Spleen (tissue), 11 donors: ENCODE results near the gene OR56A4. TPM values are rescaled to one million over a fixed set of nuclear protein-coding genes. Genes with fewer than 3 reads are reported as not detected.
A peak's percentile ranks its signal among the peaks of the same experiment; 100 is the strongest.

Source experiments
- DNase-seq: peaks from one replicate; pipeline ENCODE4 v3.0.0-alpha.2; 2020
- H3K27ac ChIP-seq, 8 donors: fragments of 200-600 bp; sonication (generic) in 7 of 8; 1 replicate in 4 of 8; 2 replicates in 4 of 8; pipeline versions ENCODE4 v1.5.0 to v1.8.0; 2016 to 2021; ENCODE audit warnings: inconsistent platforms in 4 of 8, mild to moderate bottlenecking in 4 of 8, moderate library complexity in 1 of 8
- H3K27me3 ChIP-seq, 7 donors: fragments of 200-600 bp; sonication (generic) in 6 of 7; replicated peaks in 1 of 7; 1 replicate in 4 of 7; 2 replicates in 3 of 7; pipeline versions ENCODE4 v1.5.0 to v1.8.0; 2016 to 2021; ENCODE audit warnings: inconsistent platforms in 3 of 7, mild to moderate bottlenecking in 1 of 7
- H3K36me3 ChIP-seq, 6 donors: fragments of 200-600 bp; sonication (generic) in 5 of 6; 1 replicate in 4 of 6; 2 replicates in 2 of 6; pipeline versions ENCODE4 v1.5.0 to v1.8.0; 2016 to 2021; ENCODE audit warnings: inconsistent platforms in 2 of 6
- H3K4me1 ChIP-seq, 6 donors: fragments of 200-600 bp; sonication (generic) in 5 of 6; 1 replicate in 3 of 6; 2 replicates in 3 of 6; pipeline versions ENCODE4 v1.5.0 to v1.8.0; 2016 to 2021; ENCODE audit warnings: inconsistent platforms in 3 of 6
- H3K4me3 ChIP-seq, 8 donors: fragments of 200-600 bp; sonication (generic) in 7 of 8; 1 replicate in 4 of 8; 2 replicates in 4 of 8; pipeline versions ENCODE4 v1.5.0 to v1.8.0; 2016 to 2021; ENCODE audit warnings: inconsistent platforms in 4 of 8, mild to moderate bottlenecking in 4 of 8, moderate library complexity in 2 of 8
- H3K9me3 ChIP-seq, 8 donors: fragments of 200-600 bp; sonication (generic) in 7 of 8; 1 replicate in 4 of 8; 2 replicates in 4 of 8; pipeline versions ENCODE4 v1.5.0 to v1.8.0; 2016 to 2021; ENCODE audit warnings: inconsistent platforms in 4 of 8
- CTCF ChIP-seq, 11 experiments: fragments of 200-600 bp in 7 of 11; fragments of 450-650 bp in 4 of 11; sonication (generic) in 4 of 11; IDR thresholded peaks in 8 of 11; conservative IDR thresholded peaks in 3 of 11; 1 replicate in 7 of 11; 2 replicates in 4 of 11; pipeline versions ENCODE4 v1.4.0 to v1.8.0; 2016 to 2021; ENCODE audit warnings: antibody characterized with exemption in 11 of 11, inconsistent platforms in 4 of 11, mild to moderate bottlenecking in 1 of 11
- POLR2A ChIP-seq, 3 donors: fragments of 450-650 bp; IDR thresholded peaks; one replicate each; pipeline ENCODE4 v1.5.1; 2017; ENCODE audit warnings: antibody characterized with exemption in 3 of 3, mild to moderate bottlenecking in 1 of 3
- POLR2AphosphoS5 ChIP-seq, 3 donors: sonication (generic); formaldehyde crosslinking; IDR thresholded peaks; one replicate each; pipeline ENCODE4 v1.5.1; 2017; ENCODE audit warnings: antibody characterized with exemption in 3 of 3
- WGBS, 5 donors: extraction: QIAGEN DNeasy Blood & Tissue Kit in 3 of 5; methylation state at CpG; one replicate each; pipeline versions ENCODE4 v1.1.5 to v1.1.7; 2013 to 2018; 5-methylcytosine and 5-hydroxymethylcytosine counted together
- intact Hi-C: fragments of 100-400 bp; cut with DNase I; formaldehyde crosslinking; loops from one replicate; pipeline ENCODE4 v1.15.0; 2023; ENCODE audit warnings: low total_unique reads
- polyA plus RNA-seq, 3 donors: library from polyadenylated mRNA; stranded (reverse); fragments of 200-250 nt; gene quantifications; one replicate each; pipeline ENCODE4 v1.2.1, GENCODE V29; 2013
- total RNA-seq, 7 donors: library from RNA; depleted of rRNA in 3 of 7; stranded (reverse); fragments of >200 nt in 3 of 7; fragmentation: NEBNext Ultra II Directional in 4 of 7; extraction: Animal tissue kit (Norgen Biotek cat#: 25700) in 4 of 7; gene quantifications; one replicate each; pipeline versions ENCODE4 v1.1.0 to v1.2.1, GENCODE V29; 2016 to 2021
- donor health status: healthy with polysubstance abuse.
- donor health status: DM: no; HTN: no; CAD: no; lungs with moderate emphysema.
- donor health status: DM: no; HTN: no; CAD: no.
- donor health status: Bipolar disorder and iron deficiency.
- donor health status: healthy.
- donor health status: DM: no; HTN: no; CAD: no.
- donor health status: DM: yes; HTN: yes; CAD: no.

The OR56A4 gene
- total and polyA plus RNA-seq, 10 donors = 0.07 to 0.11 TPM; not detected in 8

GRCh38 chr11:5994791-5995190 is 12.0 kb downstream of the OR56A4 start:
- Histone ChIP-seq H3K9me3 (no peaks in the 10 kb centered on the region), H3K27ac (no peak overlapping the region), H3K27me3 (peaks cover 0 to 9% (median 0%) of the 10 kb centered on the region in 7 donors), H3K4me3 (no peak overlapping the region), H3K4me1 (no peaks in the 10 kb centered on the region), H3K36me3 (no peaks in the 10 kb centered on the region)
- intact Hi-C loops = no loop called here
- TF ChIP-seq POLR2AphosphoS5 (IDR thresholded peaks at IDR 0.05) (no peak), POLR2A (IDR thresholded peaks at IDR 0.05) (no peak), CTCF (IDR thresholded peaks at IDR 0.05 in 8 of 11, conservative IDR thresholded peaks at IDR 0.05 in 3 of 11) (no peak)
- WGBS, 5 donors = 79 to 89% (median 86%) methylated on average over 14 of the region's 14 CpGs
- DNase-seq = no peak

- H3K9me3 ChIP-seq = no peaks in the 10 kb centered on the region
- no peaks in the 10 kb centered on the region for H3K4me1 ChIP-seq
- intact Hi-C loops = no loop called here
- no peak overlapping the region for H3K4me3 ChIP-seq
- no peaks in the 10 kb centered on the region for H3K36me3 ChIP-seq
- H3K27ac ChIP-seq = no peak overlapping the region
- no peak for DNase-seq
- peaks cover 0 to 8% (median 0%) of the 10 kb centered on the region in 7 donors for H3K27me3 ChIP-seq
- peak in 7 of 11 experiments; percentile 14 to 55 (median 43) for TF ChIP-seq CTCF (IDR thresholded peaks at IDR 0.05 in 8 of 11, conservative IDR thresholded peaks at IDR 0.05 in 3 of 11)
- no peak for TF ChIP-seq POLR2AphosphoS5 (IDR thresholded peaks at IDR 0.05)
- no peak for TF ChIP-seq POLR2A (IDR thresholded peaks at IDR 0.05)
- WGBS, 5 donors = 55 to 62% (median 59%) methylated on average over 3 of the region's 3 CpGs
Measured at GRCh38 chr11:5992604-5993251, 14.0 kb downstream of the OR56A4 start.

- WGBS, 5 donors = 75 to 84% (median 79%) methylated on average over 3 of the region's 3 CpGs
- Histone ChIP-seq H3K36me3 (no peaks in the 10 kb centered on the region), H3K4me3 (no peak overlapping the region), H3K9me3 (no peaks in the 10 kb centered on the region), H3K4me1 (no peaks in the 10 kb centered on the region), H3K27ac (no peak overlapping the region), H3K27me3 (peaks cover 0 to 8% (median 0%) of the 10 kb centered on the region in 7 donors)
- DNase-seq = no peak
- intact Hi-C loops = no loop called here
- TF ChIP-seq POLR2A (IDR thresholded peaks at IDR 0.05) (no peak), POLR2AphosphoS5 (IDR thresholded peaks at IDR 0.05) (no peak), CTCF (IDR thresholded peaks at IDR 0.05 in 8 of 11, conservative IDR thresholded peaks at IDR 0.05 in 3 of 11) (no peak)
Measured at GRCh38 chr11:5992150-5992549, 14.6 kb downstream of the OR56A4 start.

- H3K4me1 ChIP-seq = no peaks in the 10 kb centered on the region
- no peaks in the 10 kb centered on the region for H3K36me3 ChIP-seq
- H3K27ac ChIP-seq = no peak overlapping the region
- H3K9me3 ChIP-seq = no peaks in the 10 kb centered on the region
- peaks cover 0 to 8% (median 0%) of the 10 kb centered on the region in 7 donors for H3K27me3 ChIP-seq
- intact Hi-C loops = no loop called here
- DNase-seq = no peak
- H3K4me3 ChIP-seq = no peak overlapping the region
- 79 to 91% (median 85%) methylated on average over 4 of the region's 4 CpGs for WGBS, 5 donors
- no peak for TF ChIP-seq POLR2AphosphoS5 (IDR thresholded peaks at IDR 0.05)
- no peak for TF ChIP-seq POLR2A (IDR thresholded peaks at IDR 0.05)
- no peak for TF ChIP-seq CTCF (IDR thresholded peaks at IDR 0.05 in 8 of 11, conservative IDR thresholded peaks at IDR 0.05 in 3 of 11)
Measured at GRCh38 chr11:5989203-5989602, 17.5 kb downstream of the OR56A4 start.
